Ishikawa (cell line): ENCODE measurements around the gene DCXR.
A peak's percentile ranks its signal among the peaks of the same experiment; 100 is the strongest.

ENCODE experiments used
- CEBPB ChIP-seq: IDR thresholded peaks from 2 replicates; pipeline ENCODE4 v1.6.1; 2012
- CREB1 ChIP-seq: IDR thresholded peaks from 2 replicates; pipeline ENCODE4 v1.6.1; 2012; ENCODE audit warnings: low read depth
- EGR1 ChIP-seq: IDR thresholded peaks from 2 replicates; pipeline ENCODE4 v1.6.1; 2012
- EP300 ChIP-seq: IDR thresholded peaks from 2 replicates; pipeline ENCODE4 v1.6.1; 2012; ENCODE audit warnings: borderline replicate concordance
- FOXM1 ChIP-seq: IDR thresholded peaks from 2 replicates; pipeline ENCODE4 v1.6.1; 2012; ENCODE audit warnings: low read depth, borderline replicate concordance
- MAX ChIP-seq: IDR thresholded peaks from 2 replicates; pipeline ENCODE4 v1.6.1; 2012
- NFIC ChIP-seq: IDR thresholded peaks from 2 replicates; pipeline ENCODE4 v1.6.1; 2012
- RAD21 ChIP-seq: IDR thresholded peaks from 2 replicates; pipeline ENCODE4 v1.6.1; 2012; ENCODE audit warnings: low read depth
- REST ChIP-seq: IDR thresholded peaks from 2 replicates; pipeline ENCODE4 v1.6.1; 2012; ENCODE audit warnings: low read depth, mild to moderate bottlenecking
- TAF1 ChIP-seq: IDR thresholded peaks from 2 replicates; pipeline ENCODE4 v1.6.1; 2012; ENCODE audit warnings: low read depth, mild to moderate bottlenecking
- TCF12 ChIP-seq: IDR thresholded peaks from 2 replicates; pipeline ENCODE4 v1.6.1; 2012; ENCODE audit warnings: low read depth
- TEAD4 ChIP-seq: IDR thresholded peaks from 2 replicates; pipeline ENCODE4 v1.6.1; 2012
- USF1 ChIP-seq: IDR thresholded peaks from 2 replicates; pipeline ENCODE4 v1.6.1; 2012
- YY1 ChIP-seq: IDR thresholded peaks from 2 replicates; pipeline ENCODE4 v1.6.1; 2012; ENCODE audit warnings: low read depth
- ZBTB7A ChIP-seq: IDR thresholded peaks from 2 replicates; pipeline ENCODE4 v1.6.1; 2012; ENCODE audit warnings: low read depth

DCXR gene

GRCh38 chr17:82003411-82004381 lies 33.8 kb downstream of the DCXR start:
- TF ChIP-seq USF1 = peak; percentile 77
- TF ChIP-seq REST = 0 out of 2 replicates have a peak, but pooled peaks have one; percentile 35
- TF ChIP-seq MAX = peak; percentile 99
- peak; percentile 92 for TF ChIP-seq EGR1
- 0 out of 2 replicates have a peak, but pooled peaks have one; percentile 41 for TF ChIP-seq YY1
- TF ChIP-seq FOXM1 = no peak
- no peak; the same call in 1 of the 2 replicates for TF ChIP-seq TEAD4
- TF ChIP-seq CEBPB = no peak
- TF ChIP-seq CREB1 = no peak
- 0 out of 2 replicates have a peak, but pooled peaks have one; percentile 30 for TF ChIP-seq TAF1
- TF ChIP-seq RAD21 = no peak
- TF ChIP-seq TCF12 = peak; percentile 84
- peak; percentile 79 for TF ChIP-seq NFIC
- peak; percentile 26; the same call in 1 of the 2 replicates for TF ChIP-seq EP300
- TF ChIP-seq ZBTB7A = no peak

- TF ChIP-seq ZBTB7A = no peak
- TF ChIP-seq TCF12 = no peak
- no peak for TF ChIP-seq EP300
- no peak for TF ChIP-seq USF1
- TF ChIP-seq TAF1 = no peak
- no peak for TF ChIP-seq REST
- TF ChIP-seq EGR1 = no peak
- TF ChIP-seq TEAD4 = no peak
- no peak for TF ChIP-seq MAX
- TF ChIP-seq RAD21 = no peak
These were observed 35.9 kb downstream of the DCXR start for GRCh38 chr17:82001571-82002056.

- no peak for TF ChIP-seq NFIC
- no peak for TF ChIP-seq TAF1
- TF ChIP-seq TCF12 = no peak
- no peak for TF ChIP-seq TEAD4
- TF ChIP-seq EGR1 = no peak
- TF ChIP-seq CEBPB = no peak
- no peak for TF ChIP-seq YY1
- no peak for TF ChIP-seq MAX
- no peak for TF ChIP-seq ZBTB7A
- TF ChIP-seq RAD21 = no peak
- TF ChIP-seq FOXM1 = no peak
- no peak for TF ChIP-seq CREB1
These were observed 36.5 kb downstream of the DCXR start for GRCh38 chr17:82000803-82001570.

- TF ChIP-seq USF1 (no peak), CREB1 (no peak), MAX (no peak)
These were observed 37.3 kb downstream of the DCXR start for GRCh38 chr17:81999976-82000802.
